Type B pancreatic cell (in vitro differentiated cells): Measurements from ENCODE around the gene PRMT7. TPM values are rescaled to one million over a fixed set of nuclear protein-coding genes. Genes with fewer than 3 reads are reported as not detected.

Experiments used
- DNase-seq: peaks from one replicate; pipeline ENCODE4 v3.0.0; 2021; ENCODE audit warnings: mixed read lengths; ENCODE audit not compliant: unreplicated experiment; ENCODE audit errors: extremely low spot score
- H3K27ac Mint-ChIP-seq: 2 replicates; pipeline ENCODE4 v1.8.0; 2021; ENCODE audit warnings: mild to moderate bottlenecking, mixed read lengths
- H3K27me3 Mint-ChIP-seq: 2 replicates; pipeline ENCODE4 v1.8.0; 2021; ENCODE audit warnings: mixed read lengths
- H3K36me3 Mint-ChIP-seq: 2 replicates; pipeline ENCODE4 v1.8.0; 2021; ENCODE audit warnings: mixed read lengths
- H3K4me1 Mint-ChIP-seq: one replicate; pipeline ENCODE4 v1.8.0; 2021; ENCODE audit warnings: mixed read lengths; ENCODE audit not compliant: unreplicated experiment
- H3K4me3 Mint-ChIP-seq: 2 replicates; pipeline ENCODE4 v1.8.0; 2021; ENCODE audit warnings: mild to moderate bottlenecking, mixed read lengths
- H3K9me3 Mint-ChIP-seq: 2 replicates; pipeline ENCODE4 v1.8.0; 2021; ENCODE audit warnings: mixed read lengths
- total RNA-seq: library from RNA; stranded (reverse); gene quantifications from 2 replicates; pipeline ENCODE4 v1.2.1, GENCODE V29; 2021; ENCODE audit warnings: low replicate concordance
- TF ChIP-seq, protein P1 (sequence below): fragments of 200-600 bp; sonication (generic); conservative IDR thresholded peaks from 2 replicates; pipeline ENCODE4 v1.5.0; 2021; ENCODE audit warnings: antibody characterized with exemption, mild to moderate bottlenecking

PRMT7 gene
- total RNA-seq, 1 donor from 2014 or later, result 66.9 TPM

GRCh38 chr16:68328860-68329390 is 18.1 kb downstream of the PRMT7 start:
- TF ChIP-seq, protein P1, sequence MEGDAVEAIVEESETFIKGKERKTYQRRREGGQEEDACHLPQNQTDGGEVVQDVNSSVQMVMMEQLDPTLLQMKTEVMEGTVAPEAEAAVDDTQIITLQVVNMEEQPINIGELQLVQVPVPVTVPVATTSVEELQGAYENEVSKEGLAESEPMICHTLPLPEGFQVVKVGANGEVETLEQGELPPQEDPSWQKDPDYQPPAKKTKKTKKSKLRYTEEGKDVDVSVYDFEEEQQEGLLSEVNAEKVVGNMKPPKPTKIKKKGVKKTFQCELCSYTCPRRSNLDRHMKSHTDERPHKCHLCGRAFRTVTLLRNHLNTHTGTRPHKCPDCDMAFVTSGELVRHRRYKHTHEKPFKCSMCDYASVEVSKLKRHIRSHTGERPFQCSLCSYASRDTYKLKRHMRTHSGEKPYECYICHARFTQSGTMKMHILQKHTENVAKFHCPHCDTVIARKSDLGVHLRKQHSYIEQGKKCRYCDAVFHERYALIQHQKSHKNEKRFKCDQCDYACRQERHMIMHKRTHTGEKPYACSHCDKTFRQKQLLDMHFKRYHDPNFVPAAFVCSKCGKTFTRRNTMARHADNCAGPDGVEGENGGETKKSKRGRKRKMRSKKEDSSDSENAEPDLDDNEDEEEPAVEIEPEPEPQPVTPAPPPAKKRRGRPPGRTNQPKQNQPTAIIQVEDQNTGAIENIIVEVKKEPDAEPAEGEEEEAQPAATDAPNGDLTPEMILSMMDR, result peak; percentile 9
- H3K9me3 Mint-ChIP-seq, result no peaks in the 10 kb centered on the region
- peak overlapping the region; percentile 81 for H3K27ac Mint-ChIP-seq
- no peak overlapping the region for H3K4me3 Mint-ChIP-seq
- H3K4me1 Mint-ChIP-seq, result peaks cover 28% of the 10 kb centered on the region
- peaks cover 13% of the 10 kb centered on the region for H3K36me3 Mint-ChIP-seq
- DNase-seq, result no peak
- H3K27me3 Mint-ChIP-seq, result no peaks in the 10 kb centered on the region

GRCh38 chr16:68331879-68332410 is 21.1 kb downstream of the PRMT7 start:
- peaks cover 28% of the 10 kb centered on the region for H3K4me1 Mint-ChIP-seq
- TF ChIP-seq, protein P1, result no peak
- H3K9me3 Mint-ChIP-seq, result no peaks in the 10 kb centered on the region
- peaks cover 11% of the 10 kb centered on the region for H3K36me3 Mint-ChIP-seq
- no peak for DNase-seq
- peak overlapping the region; percentile 62 for H3K27ac Mint-ChIP-seq
- no peaks in the 10 kb centered on the region for H3K27me3 Mint-ChIP-seq
- no peak overlapping the region for H3K4me3 Mint-ChIP-seq

DNA sequence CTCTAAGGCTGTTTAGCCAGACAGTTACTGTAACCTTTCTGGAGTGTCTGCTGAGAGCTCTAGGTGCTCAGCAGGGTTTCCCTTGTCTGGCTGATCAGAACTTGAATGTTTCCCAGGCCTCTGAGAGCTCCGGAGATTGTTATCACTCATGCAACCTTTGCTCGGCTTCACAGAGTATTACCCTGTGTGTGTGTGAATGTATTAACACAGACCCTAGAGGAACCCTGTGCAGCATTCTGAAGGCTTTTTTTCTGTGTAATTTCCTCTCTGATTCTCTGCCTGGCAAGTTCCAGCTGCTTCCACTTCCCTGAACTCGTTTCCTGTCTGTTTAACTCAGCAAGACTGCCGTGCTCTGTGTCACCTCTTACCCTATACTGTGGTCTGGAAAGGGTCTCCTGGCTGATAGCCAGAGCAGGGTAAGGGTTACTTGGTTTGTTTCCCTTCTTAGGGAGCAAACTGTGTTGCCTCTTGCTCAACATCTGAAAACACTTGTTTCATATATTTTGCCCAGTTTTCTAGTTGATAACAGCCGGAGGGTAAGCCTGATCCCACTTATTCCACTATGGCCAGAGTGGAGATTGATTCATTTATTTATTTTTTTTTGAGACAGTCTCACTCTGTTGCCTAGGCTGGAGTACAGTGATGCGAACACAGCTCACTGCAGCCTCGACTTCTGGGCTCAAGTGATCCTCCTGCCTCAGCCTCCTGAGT is 21.7 kb downstream of the PRMT7 start:
- Mint-ChIP-seq H3K27ac (peak overlapping the region; percentile 62), H3K27me3 (no peaks in the 10 kb centered on the region), H3K4me3 (peak overlapping the region; percentile 12), H3K9me3 (no peaks in the 10 kb centered on the region), H3K36me3 (peaks cover 12% of the 10 kb centered on the region), H3K4me1 (peaks cover 23% of the 10 kb centered on the region)
- no peak for DNase-seq
- TF ChIP-seq, protein P1, result no peak

DNA sequence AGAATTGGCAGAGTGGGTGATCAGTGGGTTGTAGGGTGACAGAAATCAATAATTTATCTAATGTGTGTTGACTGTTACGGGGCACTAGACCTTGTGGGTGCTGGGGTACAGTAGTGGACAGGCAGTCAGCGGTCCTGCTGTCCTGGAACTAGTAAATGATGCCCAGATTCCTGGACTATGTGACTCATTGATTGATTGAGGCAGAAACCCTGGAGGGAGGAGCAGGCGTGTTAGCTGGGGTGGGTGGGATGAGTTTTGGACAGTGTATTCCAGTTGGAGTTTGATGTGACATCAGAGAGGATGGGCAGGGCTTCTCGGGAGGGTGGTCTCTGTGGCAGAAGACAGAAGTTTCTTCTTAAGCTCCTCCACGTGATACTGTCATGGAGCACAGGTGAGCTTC is 24.4 kb downstream of the PRMT7 start:
- H3K36me3 Mint-ChIP-seq, result peaks cover 13% of the 10 kb centered on the region
- DNase-seq, result no peak
- TF ChIP-seq, protein P1, result no peak
- H3K27me3 Mint-ChIP-seq, result no peaks in the 10 kb centered on the region
- peak overlapping the region; percentile 30 for H3K27ac Mint-ChIP-seq
- H3K4me3 Mint-ChIP-seq, result no peak overlapping the region
- no peaks in the 10 kb centered on the region for H3K9me3 Mint-ChIP-seq
- peaks cover 12% of the 10 kb centered on the region for H3K4me1 Mint-ChIP-seq

GRCh38 chr16:68338326-68339119 is 27.7 kb downstream of the PRMT7 start:
- H3K4me3 Mint-ChIP-seq, result no peak overlapping the region
- no peak for DNase-seq
- no peaks in the 10 kb centered on the region for H3K27me3 Mint-ChIP-seq
- no peaks in the 10 kb centered on the region for H3K9me3 Mint-ChIP-seq
- H3K4me1 Mint-ChIP-seq, result no peaks in the 10 kb centered on the region
- peaks cover 25% of the 10 kb centered on the region for H3K36me3 Mint-ChIP-seq
- H3K27ac Mint-ChIP-seq, result no peak overlapping the region
- TF ChIP-seq, protein P1, result no peak
